Measurements from ENCODE around the gene PAX8. TPM values are rescaled to one million over a fixed set of nuclear protein-coding genes. Genes with fewer than 3 reads are reported as not detected.

The PAX8 gene
- total and polyA plus RNA-seq, 3 experiments from 2014 or later = 0.97 to 2.3 (median 2.3) TPM

GRCh38 chr2:113225263-113226259, 53.2 kb downstream of the PAX8 start:
- peaks cover 3 to 13% (median 12%) of the 10 kb centered on the region in 3 donors for H3K4me1 Mint-ChIP-seq
- DNase-seq = no peak
- POLR2A ChIA-PET = no interaction called here

GRCh38 chr2:113224647-113225236, 54.0 kb downstream of the PAX8 start:
- no peak overlapping the region for H3K4me3 Mint-ChIP-seq
- H3K27ac Mint-ChIP-seq = no peak overlapping the region
- no peaks in the 10 kb centered on the region for H3K27me3 Mint-ChIP-seq
- Histone ChIP-seq H3K4me3 (ENCODE audit: low read length) (no peak overlapping the region), H3K27ac (ENCODE audit: low read depth, low read length) (no peak overlapping the region), H3K4me1 (ENCODE audit: insufficient read depth, low read length) (no peaks in the 10 kb centered on the region), H3K27me3 (ENCODE audit: insufficient read depth, low read length, poor library complexity, severe bottlenecking) (no peaks in the 10 kb centered on the region), H3K9me3 (ENCODE audit: low read length) (no peaks in the 10 kb centered on the region), H3K36me3 (ENCODE audit: insufficient read depth, low read length) (no peaks in the 10 kb centered on the region)
- peaks cover 3 to 13% (median 12%) of the 10 kb centered on the region in 3 donors for H3K4me1 Mint-ChIP-seq
- POLR2A ChIA-PET = no interaction called here
- CTCF ChIA-PET = interaction anchor here (1.2 kb wide), 1 partner anchor 14 kb away, joined by 3 read pairs; no protein-coding TSS in a partner anchor
- DNase-seq = no peak
- H3K9me3 Mint-ChIP-seq = no peaks in the 10 kb centered on the region
- no peaks in the 10 kb centered on the region for H3K36me3 Mint-ChIP-seq

More at GRCh38 chr2:113225263-113226259, 53.2 kb downstream of the PAX8 start:
- no peaks in the 10 kb centered on the region for H3K27me3 ChIP-seq (ENCODE audit: insufficient read depth, low read length, poor library complexity, severe bottlenecking)
- Mint-ChIP-seq H3K27ac (peak overlapping the region in 1 of 8 donors; percentile 26), H3K36me3 (no peaks in the 10 kb centered on the region), H3K9me3 (no peaks in the 10 kb centered on the region), H3K27me3 (no peaks in the 10 kb centered on the region), H3K4me3 (no peak overlapping the region)
- no peaks in the 10 kb centered on the region for H3K36me3 ChIP-seq (ENCODE audit: insufficient read depth, low read length)
- H3K27ac ChIP-seq (ENCODE audit: low read depth, low read length) = no peak overlapping the region
- CTCF ChIA-PET = interaction anchor here (1.2 kb wide), 1 partner anchor 13 kb away, joined by 3 read pairs; no protein-coding TSS in a partner anchor
- no peaks in the 10 kb centered on the region for H3K9me3 ChIP-seq (ENCODE audit: low read length)
- no peak overlapping the region for H3K4me3 ChIP-seq (ENCODE audit: low read length)
- H3K4me1 ChIP-seq (ENCODE audit: insufficient read depth, low read length) = no peaks in the 10 kb centered on the region

DNA sequence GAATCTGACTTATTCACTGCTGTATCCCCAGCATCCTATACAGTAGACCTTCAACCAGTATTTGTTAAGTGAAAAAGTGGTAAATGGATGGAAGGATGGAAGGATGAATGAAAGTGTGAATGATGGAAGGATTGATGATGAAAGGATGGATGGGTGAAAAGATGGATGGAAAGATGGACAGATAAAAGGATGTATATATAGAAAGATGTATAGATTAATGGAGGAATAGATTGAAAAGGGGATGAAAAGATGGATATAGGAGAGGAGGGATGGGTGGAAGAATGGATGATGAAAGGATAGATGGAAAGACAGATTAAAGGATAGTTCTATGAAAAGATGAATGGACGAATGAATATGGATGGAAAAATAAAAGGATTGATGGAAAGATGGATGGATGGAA, 54.9 kb downstream of the PAX8 start:
- CTCF ChIA-PET = no interaction called here
- no peak overlapping the region for H3K4me3 Mint-ChIP-seq
- no peaks in the 10 kb centered on the region for H3K36me3 ChIP-seq (ENCODE audit: insufficient read depth, low read length)
- H3K4me3 ChIP-seq (ENCODE audit: low read length) = no peak overlapping the region
- peaks cover 3 to 12% (median 12%) of the 10 kb centered on the region in 3 donors for H3K4me1 Mint-ChIP-seq
- H3K9me3 Mint-ChIP-seq = no peaks in the 10 kb centered on the region
- POLR2A ChIA-PET = no interaction called here
- DNase-seq = no peak
- no peaks in the 10 kb centered on the region for H3K9me3 ChIP-seq (ENCODE audit: low read length)
- no peaks in the 10 kb centered on the region for H3K27me3 Mint-ChIP-seq
- H3K27ac ChIP-seq (ENCODE audit: low read depth, low read length) = no peak overlapping the region
- no peaks in the 10 kb centered on the region for H3K4me1 ChIP-seq (ENCODE audit: insufficient read depth, low read length)
- H3K36me3 Mint-ChIP-seq = no peaks in the 10 kb centered on the region
- H3K27me3 ChIP-seq (ENCODE audit: insufficient read depth, low read length, poor library complexity, severe bottlenecking) = no peaks in the 10 kb centered on the region
- H3K27ac Mint-ChIP-seq = no peak overlapping the region

- no peak overlapping the region for H3K4me3 ChIP-seq (ENCODE audit: low read length)
- H3K4me1 ChIP-seq (ENCODE audit: insufficient read depth, low read length) = peaks cover 9% of the 10 kb centered on the region
- H3K27ac Mint-ChIP-seq = peak overlapping the region in 2 of 8 donors; percentile 39 to 42
- H3K9me3 Mint-ChIP-seq = no peaks in the 10 kb centered on the region
- ChIA-PET CTCF (interaction anchor here (0.8 to 2.2 kb wide), 4 partner anchors 8 to 149 kb away, joined by 3 to 6 read pairs (median 4); no protein-coding TSS in a partner anchor), POLR2A (no interaction called here)
- H3K4me3 Mint-ChIP-seq = no peak overlapping the region
- peaks cover 12 to 18% (median 16%) of the 10 kb centered on the region in 3 donors for H3K4me1 Mint-ChIP-seq
- H3K36me3 Mint-ChIP-seq = no peaks in the 10 kb centered on the region
- no peaks in the 10 kb centered on the region for H3K9me3 ChIP-seq (ENCODE audit: low read length)
- no peak overlapping the region for H3K27ac ChIP-seq (ENCODE audit: low read depth, low read length)
- H3K27me3 Mint-ChIP-seq = peaks cover 0 to 3% of the 10 kb centered on the region in 2 donors
- DNase-seq = no peak
- H3K27me3 ChIP-seq (ENCODE audit: insufficient read depth, low read length, poor library complexity, severe bottlenecking) = no peaks in the 10 kb centered on the region
- no peaks in the 10 kb centered on the region for H3K36me3 ChIP-seq (ENCODE audit: insufficient read depth, low read length)
Measured at GRCh38 chr2:113221846-113222245, 56.9 kb downstream of the PAX8 start.

- H3K27me3 Mint-ChIP-seq = peaks cover 0 to 3% of the 10 kb centered on the region in 2 donors
- no peak overlapping the region for H3K4me3 Mint-ChIP-seq
- Histone ChIP-seq H3K9me3 (ENCODE audit: low read length) (no peaks in the 10 kb centered on the region), H3K27ac (ENCODE audit: low read depth, low read length) (no peak overlapping the region), H3K36me3 (ENCODE audit: insufficient read depth, low read length) (no peaks in the 10 kb centered on the region), H3K27me3 (ENCODE audit: insufficient read depth, low read length, poor library complexity, severe bottlenecking) (no peaks in the 10 kb centered on the region), H3K4me1 (ENCODE audit: insufficient read depth, low read length) (peaks cover 9% of the 10 kb centered on the region), H3K4me3 (ENCODE audit: low read length) (no peak overlapping the region)
- H3K9me3 Mint-ChIP-seq = no peaks in the 10 kb centered on the region
- H3K4me1 Mint-ChIP-seq = peaks cover 12 to 18% (median 16%) of the 10 kb centered on the region in 3 donors
- H3K27ac Mint-ChIP-seq = peak overlapping the region in 2 of 8 donors; percentile 39 to 42
- ChIA-PET POLR2A (no interaction called here), CTCF (interaction anchor here (0.7 to 2.2 kb wide), 6 partner anchors 8 to 150 kb away, joined by 3 to 6 read pairs (median 3); no protein-coding TSS in a partner anchor)
- H3K36me3 Mint-ChIP-seq = no peaks in the 10 kb centered on the region
- DNase-seq = no peak
Measured at GRCh38 chr2:113220970-113221708, 57.6 kb downstream of the PAX8 start.

GRCh38 chr2:113219889-113220641, 58.7 kb downstream of the PAX8 start:
- H3K27ac Mint-ChIP-seq = no peak overlapping the region
- Histone ChIP-seq H3K4me1 (ENCODE audit: insufficient read depth, low read length) (peaks cover 9% of the 10 kb centered on the region), H3K36me3 (ENCODE audit: insufficient read depth, low read length) (no peaks in the 10 kb centered on the region), H3K27me3 (ENCODE audit: insufficient read depth, low read length, poor library complexity, severe bottlenecking) (no peaks in the 10 kb centered on the region), H3K27ac (ENCODE audit: low read depth, low read length) (no peak overlapping the region), H3K4me3 (ENCODE audit: low read length) (no peak overlapping the region), H3K9me3 (ENCODE audit: low read length) (no peaks in the 10 kb centered on the region)
- CTCF ChIA-PET = interaction anchor here (0.7 to 2.2 kb wide), 5 partner anchors 14 to 151 kb away, joined by 3 to 6 read pairs (median 3); no protein-coding TSS in a partner anchor
- H3K27me3 Mint-ChIP-seq = peaks cover 0 to 3% of the 10 kb centered on the region in 2 donors
- peak in 1 of 5 donors; percentile 41 for DNase-seq
- no peaks in the 10 kb centered on the region for H3K9me3 Mint-ChIP-seq
- no peak overlapping the region for H3K4me3 Mint-ChIP-seq
- H3K4me1 Mint-ChIP-seq = peaks cover 12 to 18% (median 16%) of the 10 kb centered on the region in 3 donors
- POLR2A ChIA-PET = no interaction called here
- no peaks in the 10 kb centered on the region for H3K36me3 Mint-ChIP-seq

DNA sequence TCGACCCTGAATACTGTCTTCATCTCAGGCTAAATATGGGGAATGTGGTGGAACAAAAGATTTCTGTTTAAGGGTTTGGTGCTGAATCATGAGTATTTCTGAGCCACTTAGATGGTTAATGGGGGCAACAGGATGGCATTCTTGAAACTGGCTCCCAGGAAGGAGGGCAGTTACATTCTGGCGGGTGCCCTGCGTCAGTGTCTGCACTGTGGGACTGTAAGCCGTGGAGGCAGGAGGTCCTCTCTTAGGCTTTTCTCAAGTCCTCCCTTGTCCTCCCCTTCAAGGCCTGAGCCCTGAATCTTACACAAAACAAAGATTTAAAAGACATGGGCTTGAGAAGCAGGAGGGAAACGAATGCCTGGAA, 59.2 kb downstream of the PAX8 start:
- Mint-ChIP-seq H3K36me3 (no peaks in the 10 kb centered on the region), H3K27me3 (peaks cover 0 to 4% of the 10 kb centered on the region in 2 donors), H3K4me3 (no peak overlapping the region), H3K27ac (peak overlapping the region in 1 of 8 donors; percentile 39), H3K4me1 (peaks cover 12 to 18% (median 16%) of the 10 kb centered on the region in 3 donors), H3K9me3 (no peaks in the 10 kb centered on the region)
- no peaks in the 10 kb centered on the region for H3K9me3 ChIP-seq (ENCODE audit: low read length)
- H3K4me1 ChIP-seq (ENCODE audit: insufficient read depth, low read length) = peaks cover 9% of the 10 kb centered on the region
- DNase-seq = no peak
- ChIA-PET CTCF (interaction anchor here (1.4 to 2.2 kb wide), 2 partner anchors 14 to 20 kb away, joined by 3 to 6 read pairs; no protein-coding TSS in a partner anchor), POLR2A (no interaction called here)
- H3K27me3 ChIP-seq (ENCODE audit: insufficient read depth, low read length, poor library complexity, severe bottlenecking) = no peaks in the 10 kb centered on the region
- H3K27ac ChIP-seq (ENCODE audit: low read depth, low read length) = no peak overlapping the region
- H3K4me3 ChIP-seq (ENCODE audit: low read length) = no peak overlapping the region
- H3K36me3 ChIP-seq (ENCODE audit: insufficient read depth, low read length) = no peaks in the 10 kb centered on the region
